ENCODE data around the gene ANKRD6.

Gene ANKRD6

GRCh38 chr6:89667872-89668556, 235.1 kb downstream of the ANKRD6 start:
- DNase-seq: no peak

DNA sequence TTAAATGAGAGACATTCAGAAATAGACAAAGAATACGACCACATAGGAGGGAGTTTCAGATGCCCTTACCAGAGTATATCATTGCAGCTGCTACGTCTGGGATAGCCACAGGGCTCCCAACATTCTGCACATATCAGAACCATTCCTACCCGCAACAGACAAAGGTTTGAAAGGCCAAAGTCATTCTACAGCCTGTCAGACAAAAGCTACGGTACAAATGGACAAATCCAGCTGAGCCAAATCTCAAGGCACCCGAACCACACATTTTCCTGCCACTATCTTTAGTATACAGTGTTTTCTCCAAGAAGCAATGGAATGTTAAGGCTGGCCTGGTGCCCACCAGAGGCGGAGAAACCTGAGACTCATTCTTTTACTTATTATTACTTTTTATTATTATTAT, 236.1 kb downstream of the ANKRD6 start:
- DNase-seq: no peak

GRCh38 chr6:89670935-89671565, 238.1 kb downstream of the ANKRD6 start:
- DNase-seq: no peak

DNA sequence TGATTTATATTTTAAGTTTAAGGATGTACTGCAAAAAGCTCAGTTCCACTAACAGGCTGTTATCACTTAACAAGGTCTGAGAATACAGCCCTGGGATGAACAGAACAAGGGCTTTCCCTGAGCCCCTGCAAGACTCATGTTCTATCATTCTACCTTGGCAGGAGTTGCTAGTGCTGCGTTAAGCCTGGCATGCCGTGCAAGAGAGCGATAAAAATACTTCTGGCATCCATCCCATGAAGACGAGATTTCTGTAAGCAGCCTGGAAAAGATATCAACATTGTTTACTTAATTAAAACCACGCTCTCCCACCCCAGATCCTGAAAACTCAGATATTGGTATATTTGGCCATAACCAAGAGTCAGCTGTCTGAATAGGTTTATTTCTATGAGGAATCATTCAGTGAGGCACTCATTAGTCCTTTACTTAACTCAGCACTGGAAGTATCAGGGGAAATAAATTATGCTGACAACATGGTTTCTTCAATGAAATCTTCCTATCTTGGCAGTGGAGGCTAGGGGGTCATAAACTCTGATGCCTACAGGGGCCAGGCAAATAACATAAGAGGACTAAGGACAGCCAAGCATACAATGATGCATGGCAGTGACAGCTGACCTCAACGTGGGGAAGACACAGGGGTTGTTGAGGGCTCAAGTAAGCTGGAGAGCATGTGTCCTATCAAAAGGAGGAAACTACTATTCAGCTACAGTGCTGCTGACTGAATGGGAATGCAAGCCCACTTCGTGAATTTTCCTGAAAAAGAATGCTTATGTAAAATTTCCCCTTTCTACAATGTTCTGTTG, 243.2 kb downstream of the ANKRD6 start:
- DNase-seq: no peak

- no peak for DNase-seq
These were observed 245.6 kb downstream of the ANKRD6 start for GRCh38 chr6:89678531-89678930.

- DNase-seq: no peak
These were observed 246.5 kb downstream of the ANKRD6 start for GRCh38 chr6:89679215-89680120.

- DNase-seq: no peak
These were observed 247.2 kb downstream of the ANKRD6 start for GRCh38 chr6:89680150-89680549.

DNA sequence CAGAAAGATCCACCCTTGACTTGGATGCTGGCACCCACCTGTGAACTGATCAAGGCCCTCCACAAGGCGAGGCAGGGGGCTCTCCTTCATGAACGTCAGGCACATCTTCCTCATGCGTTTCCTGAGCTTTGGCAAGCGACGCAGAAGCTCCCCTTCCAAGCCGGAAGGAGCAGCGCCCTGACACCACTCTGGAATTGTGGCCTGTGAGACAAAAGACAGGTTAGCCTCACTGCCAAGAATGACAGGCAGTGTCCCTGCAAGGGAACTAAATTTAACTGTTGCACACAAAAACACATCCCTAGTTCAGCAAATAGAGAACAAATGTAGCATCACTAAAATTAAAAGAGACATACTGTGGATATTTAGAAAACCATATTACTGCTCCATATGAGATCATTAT, 247.6 kb downstream of the ANKRD6 start:
- DNase-seq: no peak

DNA sequence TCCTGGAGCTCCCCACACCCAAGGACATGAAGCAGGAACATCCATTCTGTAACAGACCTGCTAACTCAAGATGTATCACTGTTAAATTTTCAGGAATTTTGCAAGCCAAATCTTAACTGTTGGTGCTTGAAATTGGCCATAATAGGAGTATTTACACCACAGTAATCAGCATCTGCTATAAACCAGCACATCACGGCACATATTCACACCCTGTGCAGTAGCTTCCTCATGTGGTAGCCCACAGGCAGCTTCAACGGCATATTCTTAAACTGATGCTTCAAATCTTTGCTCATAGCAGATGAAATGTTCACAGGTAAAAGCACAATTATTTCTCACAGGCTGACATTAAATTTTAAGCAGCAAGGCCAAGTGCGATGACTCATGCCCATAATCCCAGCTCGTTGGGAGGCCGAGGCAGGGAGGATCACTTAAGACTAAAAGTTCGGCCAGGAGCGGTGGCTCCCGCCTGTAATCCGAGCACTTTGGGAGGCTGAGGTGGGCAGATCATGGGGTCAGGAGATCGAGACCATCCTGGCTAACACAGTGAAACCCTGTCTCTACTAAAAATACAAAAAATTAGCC, 249.1 kb downstream of the ANKRD6 start:
- DNase-seq: no peak

DNA sequence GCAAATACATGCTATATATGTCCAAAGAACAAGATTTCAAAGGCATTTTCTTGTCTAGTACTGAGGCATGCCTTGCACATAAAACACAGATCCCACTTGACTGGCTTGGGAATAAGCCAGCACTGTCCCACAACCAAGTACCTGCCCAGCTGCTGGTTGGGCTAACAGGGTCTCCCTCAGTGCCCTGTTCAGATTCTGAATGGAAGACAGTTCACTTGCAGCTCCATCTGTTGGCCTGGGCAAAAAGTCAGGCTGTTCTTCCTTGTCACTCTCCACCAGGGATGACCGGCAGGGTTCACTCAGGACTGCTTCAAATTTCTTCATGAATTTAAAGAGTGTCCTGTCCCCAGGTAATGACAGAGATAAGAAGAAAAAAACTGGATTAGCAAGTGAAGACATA, 250.0 kb downstream of the ANKRD6 start:
- DNase-seq: no peak

Measured in midbrain (tissue), 1 donor.